Testis (tissue), 2 donors: ENCODE data around the gene PDIK1L.

Experiments used
- CTCF ChIP-seq, 3 experiments: fragments of 450-650 bp in 2 of 3; fragments of 200-600 bp in 1 of 3; sonication (generic) in 1 of 3; IDR thresholded peaks; one replicate each; pipeline ENCODE4 v1.5.1; 2016 to 2019; ENCODE audit warnings: antibody characterized with exemption in 3 of 3, mild to moderate bottlenecking in 2 of 3, moderate library complexity in 1 of 3
- POLR2A ChIP-seq: fragments of 450-650 bp; IDR thresholded peaks from one replicate; pipeline ENCODE4 v1.6.1; 2017; ENCODE audit warnings: antibody characterized with exemption, mild to moderate bottlenecking, moderate library complexity

- TF ChIP-seq POLR2A: no peak
- no peak for TF ChIP-seq CTCF (IDR thresholded peaks at IDR 0.05)
Observed at GRCh38 chr1:26098602-26099001, 13.0 kb upstream of the PDIK1L start.
